Upper lobe of right lung (tissue), 1 donor: ENCODE measurements around the gene PIP5K1B. TPM values are rescaled to one million over a fixed set of nuclear protein-coding genes. Genes with fewer than 3 reads are reported as not detected.
A peak's percentile ranks its signal among the peaks of the same experiment; 100 is the strongest.

Experiments
- ATAC-seq: fragments of 200-7000 bp; cut with Tn5 transposase; one replicate; pipeline ENCODE4 v1.9.1; 2020; ENCODE audit warnings: mild to moderate bottlenecking, moderate library complexity
- DNase-seq: peaks from one replicate; pipeline ENCODE4 v3.0.0-alpha.2; 2020
- H3K27ac ChIP-seq: fragments of 200-600 bp; one replicate; pipeline ENCODE4 v1.8.0; 2022
- H3K27me3 ChIP-seq: fragments of 200-600 bp; one replicate; pipeline ENCODE4 v1.8.0; 2022; ENCODE audit warnings: mild to moderate bottlenecking
- H3K36me3 ChIP-seq: fragments of 200-600 bp; one replicate; pipeline ENCODE4 v1.8.0; 2022
- H3K4me1 ChIP-seq: fragments of 200-600 bp; one replicate; pipeline ENCODE4 v1.8.0; 2022
- H3K4me3 ChIP-seq: fragments of 200-600 bp; one replicate; pipeline ENCODE4 v1.8.0; 2022; ENCODE audit warnings: mild to moderate bottlenecking
- H3K9me3 ChIP-seq: fragments of 200-600 bp; one replicate; pipeline ENCODE4 v1.8.0; 2022
- intact Hi-C: fragments of 100-400 bp; cut with DNase I; formaldehyde crosslinking; loops from one replicate; pipeline ENCODE4 v1.11.0; 2022
- total RNA-seq: library from RNA; stranded (reverse); fragmentation: NEBNext Ultra II Directional; extraction: Animal tissue kit (Norgen Biotek cat#: 25700); gene quantifications from one replicate; pipeline ENCODE4 v1.2.1, GENCODE V29; 2021
- TF ChIP-seq, protein P1 (sequence below): fragments of 200-600 bp; IDR thresholded peaks from one replicate; pipeline ENCODE4 v1.8.0; 2022; ENCODE audit warnings: antibody characterized with exemption
- donor health status: DM: no; HTN: yes; CAD: no; lungs with severe emphysema.

PIP5K1B gene
- total RNA-seq, 1 donor from 2014 or later: 36.5 TPM

- Histone ChIP-seq H3K4me1 (peaks cover 11% of the 10 kb centered on the region), H3K36me3 (no peaks in the 10 kb centered on the region), H3K27ac (peak within 1 kb of the TSS; percentile 85), H3K27me3 (no peaks in the 10 kb centered on the region), H3K4me3 (peak within 1 kb of the TSS; percentile 78), H3K9me3 (no peaks in the 10 kb centered on the region)
- peak; percentile 98 for ATAC-seq
- DNase-seq: peak; percentile 93
- TF ChIP-seq, protein P1, sequence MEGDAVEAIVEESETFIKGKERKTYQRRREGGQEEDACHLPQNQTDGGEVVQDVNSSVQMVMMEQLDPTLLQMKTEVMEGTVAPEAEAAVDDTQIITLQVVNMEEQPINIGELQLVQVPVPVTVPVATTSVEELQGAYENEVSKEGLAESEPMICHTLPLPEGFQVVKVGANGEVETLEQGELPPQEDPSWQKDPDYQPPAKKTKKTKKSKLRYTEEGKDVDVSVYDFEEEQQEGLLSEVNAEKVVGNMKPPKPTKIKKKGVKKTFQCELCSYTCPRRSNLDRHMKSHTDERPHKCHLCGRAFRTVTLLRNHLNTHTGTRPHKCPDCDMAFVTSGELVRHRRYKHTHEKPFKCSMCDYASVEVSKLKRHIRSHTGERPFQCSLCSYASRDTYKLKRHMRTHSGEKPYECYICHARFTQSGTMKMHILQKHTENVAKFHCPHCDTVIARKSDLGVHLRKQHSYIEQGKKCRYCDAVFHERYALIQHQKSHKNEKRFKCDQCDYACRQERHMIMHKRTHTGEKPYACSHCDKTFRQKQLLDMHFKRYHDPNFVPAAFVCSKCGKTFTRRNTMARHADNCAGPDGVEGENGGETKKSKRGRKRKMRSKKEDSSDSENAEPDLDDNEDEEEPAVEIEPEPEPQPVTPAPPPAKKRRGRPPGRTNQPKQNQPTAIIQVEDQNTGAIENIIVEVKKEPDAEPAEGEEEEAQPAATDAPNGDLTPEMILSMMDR: peak; percentile 100
- intact Hi-C loops: no loop called here
Observed at GRCh38 chr9:69035438-69036308, 330.6 kb downstream of the PIP5K1B start, which contains the start of gene FXN. Gene FXN, plus strand, starts transcription at chr9:69035752. Its CDS starts 31 bp downstream, at chr9:69035783.

GRCh38 chr9:69036309-69036708, 331.3 kb downstream of the PIP5K1B start:
- Histone ChIP-seq H3K4me3 (peak overlapping the region; percentile 78), H3K27ac (peak overlapping the region; percentile 85), H3K4me1 (peaks cover 11% of the 10 kb centered on the region), H3K36me3 (no peaks in the 10 kb centered on the region), H3K27me3 (no peaks in the 10 kb centered on the region), H3K9me3 (no peaks in the 10 kb centered on the region)
- DNase-seq (no peak), ATAC-seq (no peak)
- TF ChIP-seq, protein P1: no peak
- intact Hi-C loops: no loop called here

- DNase-seq (no peak), ATAC-seq (no peak)
- H3K27ac ChIP-seq: peak overlapping the region; percentile 85
- no peaks in the 10 kb centered on the region for H3K36me3 ChIP-seq
- H3K4me3 ChIP-seq: peak overlapping the region; percentile 78
- TF ChIP-seq, protein P1: no peak
- no peaks in the 10 kb centered on the region for H3K27me3 ChIP-seq
- peaks cover 11% of the 10 kb centered on the region for H3K4me1 ChIP-seq
- H3K9me3 ChIP-seq: no peaks in the 10 kb centered on the region
- intact Hi-C loops: no loop called here
Observed at GRCh38 chr9:69036799-69037198, 331.8 kb downstream of the PIP5K1B start.

GRCh38 chr9:69040646-69041045, 335.6 kb downstream of the PIP5K1B start:
- no peak overlapping the region for H3K4me3 ChIP-seq
- intact Hi-C loops: no loop called here
- H3K36me3 ChIP-seq: no peaks in the 10 kb centered on the region
- no peaks in the 10 kb centered on the region for H3K27me3 ChIP-seq
- ATAC-seq: no peak
- no peak for DNase-seq
- TF ChIP-seq, protein P1: no peak
- no peaks in the 10 kb centered on the region for H3K9me3 ChIP-seq
- peaks cover 14% of the 10 kb centered on the region for H3K4me1 ChIP-seq
- H3K27ac ChIP-seq: no peak overlapping the region

DNA sequence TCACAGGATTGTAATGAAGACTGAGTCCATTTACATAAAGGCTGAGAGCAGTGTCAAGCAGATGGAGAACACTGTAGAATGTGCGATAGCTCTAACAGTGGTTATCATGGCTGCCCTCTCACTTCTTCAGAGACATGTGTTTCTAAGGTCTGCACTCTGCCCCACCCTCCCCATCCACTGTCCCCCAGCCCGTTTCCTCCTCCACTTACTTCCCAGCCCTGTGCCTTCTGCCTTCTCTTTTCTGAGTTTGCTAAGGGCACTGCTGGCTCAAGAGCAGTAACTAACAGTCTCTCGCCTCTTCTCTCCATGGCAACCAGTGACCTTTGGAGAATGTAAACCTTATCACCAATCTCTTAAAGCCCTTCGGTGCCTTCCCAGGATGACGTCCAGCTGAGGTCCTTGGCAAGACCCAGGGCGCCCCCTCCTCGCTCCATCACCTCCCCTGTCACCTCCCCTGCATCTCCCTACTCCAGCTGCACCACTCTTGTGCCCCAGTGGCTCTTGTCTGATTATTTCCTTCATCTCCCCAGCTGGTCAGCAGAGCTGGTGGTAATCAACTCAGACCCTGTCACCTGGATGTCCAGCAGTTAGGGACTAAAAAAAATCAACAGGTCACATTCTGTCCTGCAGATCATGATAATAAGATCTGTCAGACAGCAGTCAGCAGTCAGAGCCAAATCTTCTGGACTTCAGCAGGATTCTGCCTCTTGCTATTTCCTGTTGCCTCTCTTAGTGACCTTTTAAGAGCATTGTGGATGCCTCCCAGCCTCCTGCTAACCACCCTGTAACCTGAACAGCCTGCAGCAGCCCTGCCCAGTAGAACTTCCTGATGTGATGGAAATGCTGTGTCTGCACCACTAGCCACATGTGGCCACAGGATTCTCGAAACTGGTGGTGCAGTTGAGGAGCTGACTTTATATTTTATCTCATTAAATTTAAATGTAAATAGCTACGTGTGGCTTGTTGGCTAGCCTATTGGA, 339.5 kb downstream of the PIP5K1B start:
- no peak for DNase-seq
- intact Hi-C loops: loop anchor here (5.0 kb wide), 1 partner anchor 148 kb away; no protein-coding TSS in a partner anchor

More for the DNA sequence above, 339.5 kb downstream of the PIP5K1B start:
- Histone ChIP-seq H3K9me3 (no peaks in the 10 kb centered on the region), H3K4me3 (no peak overlapping the region), H3K4me1 (peaks cover 8% of the 10 kb centered on the region), H3K36me3 (peaks cover 30% of the 10 kb centered on the region), H3K27me3 (no peaks in the 10 kb centered on the region), H3K27ac (no peak overlapping the region)
- ATAC-seq: no peak
- TF ChIP-seq, protein P1: no peak
